Measurements from ENCODE around the gene UBFD1. TPM values are rescaled to one million over a fixed set of nuclear protein-coding genes. Genes with fewer than 3 reads are reported as not detected.
A peak's percentile ranks its signal among the peaks of the same experiment; 100 is the strongest.

The UBFD1 gene
- total and polyA plus RNA-seq, 2 of the 8 experiments (the other 6 are each of a cell fraction or from before 2014, with no cell fraction given): 66.3 to 106 TPM

DNA sequence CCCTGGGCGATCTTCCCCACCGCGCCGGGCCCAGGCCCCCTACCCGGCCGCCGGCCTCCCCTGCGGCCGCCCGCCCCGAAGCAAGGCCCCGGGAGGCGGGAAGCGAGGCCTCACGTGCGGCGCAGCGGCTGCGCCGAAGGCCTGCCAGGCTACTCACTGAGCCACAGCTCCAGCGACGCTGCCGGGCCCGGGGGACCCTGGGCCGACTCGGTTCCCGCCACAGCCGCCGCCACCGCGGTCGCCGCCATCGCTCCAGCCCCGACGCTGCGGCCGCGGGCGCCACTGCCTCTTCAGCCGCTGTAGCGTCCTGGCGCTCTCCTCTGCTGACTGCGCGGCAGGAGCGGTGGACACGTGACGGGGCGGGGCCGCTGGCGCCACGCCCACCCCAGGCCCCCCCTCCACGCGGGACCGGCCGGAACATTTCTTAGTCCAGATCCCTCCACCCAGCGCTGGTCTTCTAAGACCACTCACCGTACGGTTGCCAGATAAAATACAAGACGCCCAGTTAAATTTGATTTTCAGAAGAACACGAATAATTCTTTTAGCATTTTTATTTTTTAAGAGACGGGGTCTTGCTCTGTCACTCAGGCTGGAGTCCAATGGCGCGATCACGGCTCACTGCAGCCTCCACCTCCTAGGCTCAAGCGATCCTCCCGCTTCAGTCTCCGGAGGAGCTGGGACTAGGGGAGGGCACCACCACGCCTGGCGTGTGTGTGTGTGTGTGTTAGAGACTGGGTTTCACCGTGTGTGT is 47.2 kb upstream of the UBFD1 start, which contains the start of gene GGA2 (continued):
- peak; percentile 81 for TF ChIP-seq PHF8 (conservative IDR thresholded peaks at IDR 0.05; ENCODE audit: low read depth, low read length)
- TF ChIP-seq, protein P1, sequence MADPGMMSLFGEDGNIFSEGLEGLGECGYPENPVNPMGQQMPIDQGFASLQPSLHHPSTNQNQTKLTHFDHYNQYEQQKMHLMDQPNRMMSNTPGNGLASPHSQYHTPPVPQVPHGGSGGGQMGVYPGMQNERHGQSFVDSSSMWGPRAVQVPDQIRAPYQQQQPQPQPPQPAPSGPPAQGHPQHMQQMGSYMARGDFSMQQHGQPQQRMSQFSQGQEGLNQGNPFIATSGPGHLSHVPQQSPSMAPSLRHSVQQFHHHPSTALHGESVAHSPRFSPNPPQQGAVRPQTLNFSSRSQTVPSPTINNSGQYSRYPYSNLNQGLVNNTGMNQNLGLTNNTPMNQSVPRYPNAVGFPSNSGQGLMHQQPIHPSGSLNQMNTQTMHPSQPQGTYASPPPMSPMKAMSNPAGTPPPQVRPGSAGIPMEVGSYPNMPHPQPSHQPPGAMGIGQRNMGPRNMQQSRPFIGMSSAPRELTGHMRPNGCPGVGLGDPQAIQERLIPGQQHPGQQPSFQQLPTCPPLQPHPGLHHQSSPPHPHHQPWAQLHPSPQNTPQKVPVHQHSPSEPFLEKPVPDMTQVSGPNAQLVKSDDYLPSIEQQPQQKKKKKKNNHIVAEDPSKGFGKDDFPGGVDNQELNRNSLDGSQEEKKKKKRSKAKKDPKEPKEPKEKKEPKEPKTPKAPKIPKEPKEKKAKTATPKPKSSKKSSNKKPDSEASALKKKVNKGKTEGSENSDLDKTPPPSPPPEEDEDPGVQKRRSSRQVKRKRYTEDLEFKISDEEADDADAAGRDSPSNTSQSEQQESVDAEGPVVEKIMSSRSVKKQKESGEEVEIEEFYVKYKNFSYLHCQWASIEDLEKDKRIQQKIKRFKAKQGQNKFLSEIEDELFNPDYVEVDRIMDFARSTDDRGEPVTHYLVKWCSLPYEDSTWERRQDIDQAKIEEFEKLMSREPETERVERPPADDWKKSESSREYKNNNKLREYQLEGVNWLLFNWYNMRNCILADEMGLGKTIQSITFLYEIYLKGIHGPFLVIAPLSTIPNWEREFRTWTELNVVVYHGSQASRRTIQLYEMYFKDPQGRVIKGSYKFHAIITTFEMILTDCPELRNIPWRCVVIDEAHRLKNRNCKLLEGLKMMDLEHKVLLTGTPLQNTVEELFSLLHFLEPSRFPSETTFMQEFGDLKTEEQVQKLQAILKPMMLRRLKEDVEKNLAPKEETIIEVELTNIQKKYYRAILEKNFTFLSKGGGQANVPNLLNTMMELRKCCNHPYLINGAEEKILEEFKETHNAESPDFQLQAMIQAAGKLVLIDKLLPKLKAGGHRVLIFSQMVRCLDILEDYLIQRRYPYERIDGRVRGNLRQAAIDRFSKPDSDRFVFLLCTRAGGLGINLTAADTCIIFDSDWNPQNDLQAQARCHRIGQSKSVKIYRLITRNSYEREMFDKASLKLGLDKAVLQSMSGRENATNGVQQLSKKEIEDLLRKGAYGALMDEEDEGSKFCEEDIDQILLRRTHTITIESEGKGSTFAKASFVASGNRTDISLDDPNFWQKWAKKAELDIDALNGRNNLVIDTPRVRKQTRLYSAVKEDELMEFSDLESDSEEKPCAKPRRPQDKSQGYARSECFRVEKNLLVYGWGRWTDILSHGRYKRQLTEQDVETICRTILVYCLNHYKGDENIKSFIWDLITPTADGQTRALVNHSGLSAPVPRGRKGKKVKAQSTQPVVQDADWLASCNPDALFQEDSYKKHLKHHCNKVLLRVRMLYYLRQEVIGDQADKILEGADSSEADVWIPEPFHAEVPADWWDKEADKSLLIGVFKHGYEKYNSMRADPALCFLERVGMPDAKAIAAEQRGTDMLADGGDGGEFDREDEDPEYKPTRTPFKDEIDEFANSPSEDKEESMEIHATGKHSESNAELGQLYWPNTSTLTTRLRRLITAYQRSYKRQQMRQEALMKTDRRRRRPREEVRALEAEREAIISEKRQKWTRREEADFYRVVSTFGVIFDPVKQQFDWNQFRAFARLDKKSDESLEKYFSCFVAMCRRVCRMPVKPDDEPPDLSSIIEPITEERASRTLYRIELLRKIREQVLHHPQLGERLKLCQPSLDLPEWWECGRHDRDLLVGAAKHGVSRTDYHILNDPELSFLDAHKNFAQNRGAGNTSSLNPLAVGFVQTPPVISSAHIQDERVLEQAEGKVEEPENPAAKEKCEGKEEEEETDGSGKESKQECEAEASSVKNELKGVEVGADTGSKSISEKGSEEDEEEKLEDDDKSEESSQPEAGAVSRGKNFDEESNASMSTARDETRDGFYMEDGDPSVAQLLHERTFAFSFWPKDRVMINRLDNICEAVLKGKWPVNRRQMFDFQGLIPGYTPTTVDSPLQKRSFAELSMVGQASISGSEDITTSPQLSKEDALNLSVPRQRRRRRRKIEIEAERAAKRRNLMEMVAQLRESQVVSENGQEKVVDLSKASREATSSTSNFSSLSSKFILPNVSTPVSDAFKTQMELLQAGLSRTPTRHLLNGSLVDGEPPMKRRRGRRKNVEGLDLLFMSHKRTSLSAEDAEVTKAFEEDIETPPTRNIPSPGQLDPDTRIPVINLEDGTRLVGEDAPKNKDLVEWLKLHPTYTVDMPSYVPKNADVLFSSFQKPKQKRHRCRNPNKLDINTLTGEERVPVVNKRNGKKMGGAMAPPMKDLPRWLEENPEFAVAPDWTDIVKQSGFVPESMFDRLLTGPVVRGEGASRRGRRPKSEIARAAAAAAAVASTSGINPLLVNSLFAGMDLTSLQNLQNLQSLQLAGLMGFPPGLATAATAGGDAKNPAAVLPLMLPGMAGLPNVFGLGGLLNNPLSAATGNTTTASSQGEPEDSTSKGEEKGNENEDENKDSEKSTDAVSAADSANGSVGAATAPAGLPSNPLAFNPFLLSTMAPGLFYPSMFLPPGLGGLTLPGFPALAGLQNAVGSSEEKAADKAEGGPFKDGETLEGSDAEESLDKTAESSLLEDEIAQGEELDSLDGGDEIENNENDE (IDR thresholded peaks at IDR 0.05; ENCODE audit: insufficient replicate concordance, low read length): no peak
- TF ChIP-seq GABPA (IDR thresholded peaks at IDR 0.05; ENCODE audit: borderline replicate concordance, insufficient read depth, low read length): no peak
- TF ChIP-seq CBX8 (IDR thresholded peaks at IDR 0.05; ENCODE audit: borderline replicate concordance, low read depth, low read length): no peak
- no peak for TF ChIP-seq KDM5A (IDR thresholded peaks at IDR 0.05; ENCODE audit: low read length)
- no peak for TF ChIP-seq RAD21 (IDR thresholded peaks at IDR 0.05 in 1 of 2, conservative IDR thresholded peaks at IDR 0.05 in 1 of 2; ENCODE audit: low read depth in 2 of 2, low read length in 2 of 2)
- no peak for TF ChIP-seq CTBP2 (IDR thresholded peaks at IDR 0.05; ENCODE audit: borderline replicate concordance, insufficient read depth, insufficient read length, low read length)

Measured in H1 (cell line).